ENCODE results near the gene BPIFB2. TPM values are rescaled to one million over a fixed set of nuclear protein-coding genes. Genes with fewer than 3 reads are reported as not detected.
"Not testable (repeated sequence)": the region's sequence is repeated elsewhere in the genome, so short reads cannot be mapped to it uniquely, and the experiment has no call there.

The BPIFB2 gene
- total and polyA plus RNA-seq, 7 donors = not detected

DNA sequence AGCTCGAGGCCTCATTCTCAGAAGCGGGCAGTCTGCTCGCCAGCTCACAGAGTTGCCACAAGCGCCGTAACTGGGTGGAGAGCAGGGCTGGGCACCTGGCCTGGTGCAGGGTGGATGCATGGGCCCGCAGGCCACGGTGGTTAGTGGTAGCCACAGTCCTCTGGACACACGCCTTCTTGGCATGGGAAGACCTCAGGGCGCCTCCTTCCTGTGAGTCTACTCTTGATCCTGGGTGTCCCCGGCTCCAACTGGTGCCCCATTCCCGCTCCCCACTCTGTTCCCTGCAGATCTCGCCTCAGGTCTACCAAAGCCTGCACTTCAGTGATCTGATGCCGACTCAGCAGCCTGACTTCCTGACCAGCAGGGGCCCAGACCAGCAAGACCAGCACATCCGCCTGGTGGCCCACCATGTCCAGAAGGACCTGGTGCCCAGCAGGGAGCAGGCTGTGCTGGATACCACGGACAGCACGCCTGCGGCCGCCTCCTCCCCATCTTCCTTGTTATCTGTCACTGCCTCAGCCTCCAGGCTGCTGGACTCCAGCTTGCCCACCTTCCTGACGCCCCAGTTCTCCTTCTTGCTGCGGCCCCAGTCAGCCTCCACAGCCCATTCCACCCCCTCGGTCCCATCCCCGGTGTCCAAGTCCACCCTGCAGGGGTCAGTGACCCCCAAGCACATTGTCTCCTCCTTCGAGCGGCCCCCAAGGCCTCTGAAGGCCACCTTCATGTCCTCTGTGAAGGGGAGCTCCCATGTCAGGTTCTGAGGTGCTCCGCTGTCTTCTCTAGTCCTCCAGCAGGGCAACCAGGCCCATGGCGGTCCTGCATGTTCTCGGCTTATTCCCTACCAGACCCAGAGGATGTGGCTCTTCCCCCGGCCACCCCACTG lies 46.4 kb upstream of the BPIFB2 start:
- H3K9me3 ChIP-seq = peaks cover 5% of the 10 kb centered on the region
- H3K27me3 ChIP-seq (ENCODE audit: insufficient read depth in 3 of 3, low read length in 2 of 3) = peaks cover 0 to 9% (median 0%) of the 10 kb centered on the region in 3 donors
- H3K4me1 ChIP-seq = no peaks in the 10 kb centered on the region
- DNase-seq = no peak
- no peak for ATAC-seq
- no peak overlapping the region for H3K4me3 ChIP-seq
- WGBS, 3 donors = 84 to 85% (median 84%) methylated on average over 28 of the region's 28 CpGs
- intact Hi-C loops (cut with DNase I) = no loop called here
- H3K27ac ChIP-seq = no peak overlapping the region
- no peaks in the 10 kb centered on the region for H3K36me3 ChIP-seq (ENCODE audit: insufficient read depth in 1 of 2, low read depth in 1 of 2)
- TF ChIP-seq, protein P1, sequence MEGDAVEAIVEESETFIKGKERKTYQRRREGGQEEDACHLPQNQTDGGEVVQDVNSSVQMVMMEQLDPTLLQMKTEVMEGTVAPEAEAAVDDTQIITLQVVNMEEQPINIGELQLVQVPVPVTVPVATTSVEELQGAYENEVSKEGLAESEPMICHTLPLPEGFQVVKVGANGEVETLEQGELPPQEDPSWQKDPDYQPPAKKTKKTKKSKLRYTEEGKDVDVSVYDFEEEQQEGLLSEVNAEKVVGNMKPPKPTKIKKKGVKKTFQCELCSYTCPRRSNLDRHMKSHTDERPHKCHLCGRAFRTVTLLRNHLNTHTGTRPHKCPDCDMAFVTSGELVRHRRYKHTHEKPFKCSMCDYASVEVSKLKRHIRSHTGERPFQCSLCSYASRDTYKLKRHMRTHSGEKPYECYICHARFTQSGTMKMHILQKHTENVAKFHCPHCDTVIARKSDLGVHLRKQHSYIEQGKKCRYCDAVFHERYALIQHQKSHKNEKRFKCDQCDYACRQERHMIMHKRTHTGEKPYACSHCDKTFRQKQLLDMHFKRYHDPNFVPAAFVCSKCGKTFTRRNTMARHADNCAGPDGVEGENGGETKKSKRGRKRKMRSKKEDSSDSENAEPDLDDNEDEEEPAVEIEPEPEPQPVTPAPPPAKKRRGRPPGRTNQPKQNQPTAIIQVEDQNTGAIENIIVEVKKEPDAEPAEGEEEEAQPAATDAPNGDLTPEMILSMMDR (IDR thresholded peaks at IDR 0.05) = no peak

DNA sequence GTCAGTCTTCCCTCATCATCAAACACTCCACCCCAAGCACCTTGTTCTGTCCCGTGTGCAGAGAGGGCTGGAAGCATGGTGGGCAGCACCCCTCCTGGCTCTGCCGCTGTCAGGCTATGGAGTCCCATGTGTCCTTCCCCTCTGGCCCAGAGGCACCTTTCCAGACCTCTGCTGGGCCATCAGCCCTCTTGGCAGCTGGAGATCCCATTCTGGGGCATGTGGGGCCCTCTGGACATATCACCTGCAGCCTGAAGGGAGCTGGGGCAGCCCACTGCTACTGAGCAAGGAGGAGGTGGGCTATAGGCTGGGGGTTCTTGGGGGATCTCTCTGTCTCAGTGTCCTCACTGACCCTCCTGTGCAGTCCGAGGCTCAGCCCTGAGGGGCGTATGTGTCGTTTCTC lies 45.5 kb upstream of the BPIFB2 start:
- 71 to 80% (median 74%) methylated on average over 5 of the region's 5 CpGs for WGBS, 3 donors
- ATAC-seq (no peak), DNase-seq (no peak)
- intact Hi-C loops (cut with DNase I) = no loop called here
- H3K27ac ChIP-seq = no peak overlapping the region
- no peak overlapping the region for H3K4me3 ChIP-seq
- no peaks in the 10 kb centered on the region for H3K36me3 ChIP-seq (ENCODE audit: insufficient read depth in 1 of 2, low read depth in 1 of 2)
- H3K4me1 ChIP-seq = no peaks in the 10 kb centered on the region
- H3K9me3 ChIP-seq = peaks cover 3% of the 10 kb centered on the region
- H3K27me3 ChIP-seq (ENCODE audit: insufficient read depth in 3 of 3, low read length in 2 of 3) = peaks cover 0 to 9% (median 0%) of the 10 kb centered on the region in 3 donors
- TF ChIP-seq, protein P1 (IDR thresholded peaks at IDR 0.05) = no peak

DNA sequence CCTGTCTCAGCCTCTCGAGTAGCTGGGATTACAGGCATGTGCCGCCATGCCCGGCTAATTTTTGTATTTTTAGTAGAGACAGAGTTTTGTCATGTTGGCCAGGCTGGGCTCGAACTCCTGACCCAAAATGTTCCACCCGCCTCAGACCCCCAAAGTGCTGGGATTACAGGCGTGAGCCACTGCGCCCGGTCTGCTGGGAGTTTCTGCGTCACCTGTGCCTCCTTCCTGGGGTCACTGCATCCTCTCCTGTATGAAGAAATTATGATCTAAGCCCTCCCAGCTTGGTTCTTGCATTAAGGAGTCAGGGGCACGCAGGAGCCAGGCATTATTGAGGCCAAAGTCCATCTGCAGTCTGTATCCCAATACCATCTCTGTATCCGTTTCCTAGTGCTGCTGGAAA lies 44.9 kb upstream of the BPIFB2 start:
- H3K4me3 ChIP-seq; H3K4me1 ChIP-seq; ATAC-seq; H3K27me3 ChIP-seq (ENCODE audit: insufficient read depth in 3 of 3, low read length in 2 of 3); H3K27ac ChIP-seq; H3K36me3 ChIP-seq (ENCODE audit: insufficient read depth in 1 of 2, low read depth in 1 of 2); H3K9me3 ChIP-seq; DNase-seq; intact Hi-C loops (cut with DNase I): not testable (repeated sequence)
- WGBS, 3 donors = 77 to 87% (median 79%) methylated on average over 11 of the region's 11 CpGs

DNA sequence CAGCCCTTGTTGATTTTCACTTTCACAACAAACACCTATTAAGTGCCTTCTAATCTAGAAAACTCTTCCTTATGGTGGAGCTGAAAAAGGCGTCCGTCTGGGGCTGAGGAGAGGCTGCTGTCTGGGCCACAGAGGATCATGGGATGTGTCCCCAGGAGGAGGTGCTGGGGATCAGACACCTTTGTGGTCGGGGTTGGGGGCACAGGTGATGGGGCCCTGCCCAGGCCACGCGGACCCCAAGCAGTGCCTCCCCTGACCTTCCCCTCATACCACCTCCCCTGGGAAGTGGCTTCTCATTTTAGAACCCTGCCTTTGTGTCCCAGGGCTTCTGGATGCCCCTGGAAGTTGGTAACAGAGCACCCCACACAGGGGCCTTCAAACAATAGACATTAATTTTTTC lies 44.3 kb upstream of the BPIFB2 start:
- Histone ChIP-seq H3K36me3 (ENCODE audit: insufficient read depth in 1 of 2, low read depth in 1 of 2) (no peaks in the 10 kb centered on the region), H3K4me3 (no peak overlapping the region), H3K27ac (no peak overlapping the region), H3K4me1 (no peaks in the 10 kb centered on the region), H3K27me3 (ENCODE audit: insufficient read depth in 3 of 3, low read length in 2 of 3) (peaks cover 0 to 9% (median 0%) of the 10 kb centered on the region in 3 donors), H3K9me3 (no peaks in the 10 kb centered on the region)
- ATAC-seq = no peak
- WGBS, 3 donors = 70 to 77% (median 73%) methylated on average over 5 of the region's 5 CpGs
- TF ChIP-seq, protein P1 (IDR thresholded peaks at IDR 0.05) = no peak
- intact Hi-C loops (cut with DNase I) = no loop called here
- no peak for DNase-seq

DNA sequence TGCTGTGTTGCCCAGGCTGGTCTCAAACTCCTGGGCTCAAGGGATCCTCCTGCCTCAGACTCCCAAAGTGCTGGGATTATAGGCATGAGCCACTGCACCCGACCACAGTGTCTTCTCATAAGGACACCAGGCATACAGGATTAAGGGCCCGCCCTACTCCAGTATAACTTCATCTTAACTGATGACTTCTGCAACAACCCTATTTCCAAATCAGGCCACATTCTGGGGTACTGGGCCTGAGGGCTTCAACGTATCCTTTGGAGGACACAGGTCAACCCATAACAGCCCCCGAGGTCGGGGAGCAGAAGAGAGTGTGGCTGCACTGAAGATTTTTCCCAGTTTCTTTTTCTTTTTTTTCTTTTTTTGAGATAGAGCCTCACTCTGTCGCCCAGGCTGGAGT lies 42.9 kb upstream of the BPIFB2 start:
- no peaks in the 10 kb centered on the region for H3K36me3 ChIP-seq (ENCODE audit: insufficient read depth in 1 of 2, low read depth in 1 of 2)
- no peak for DNase-seq
- no peaks in the 10 kb centered on the region for H3K9me3 ChIP-seq
- 87 to 92% (median 89%) methylated on average over 6 of the region's 6 CpGs for WGBS, 3 donors
- no peak overlapping the region for H3K4me3 ChIP-seq
- H3K27me3 ChIP-seq (ENCODE audit: insufficient read depth in 3 of 3, low read length in 2 of 3) = peaks cover 0 to 6% (median 0%) of the 10 kb centered on the region in 3 donors
- TF ChIP-seq, protein P1 (IDR thresholded peaks at IDR 0.05) = no peak
- no peak overlapping the region for H3K27ac ChIP-seq
- intact Hi-C loops (cut with DNase I) = no loop called here
- ATAC-seq = no peak
- no peaks in the 10 kb centered on the region for H3K4me1 ChIP-seq
